HepG2 (cell line): Measurements from ENCODE around the gene GPR17. TPM values are rescaled to one million over a fixed set of nuclear protein-coding genes. Genes with fewer than 3 reads are reported as not detected.

Experiments
- CENPX ChIP-seq: sonication (generic); formaldehyde crosslinking; IDR thresholded peaks from 2 replicates; pipeline ENCODE4 v1.9.0; 2021; ENCODE audit warnings: mild to moderate bottlenecking, missing genetic modification reagents, moderate library complexity
- FOXM1 ChIP-seq: sonication (generic); formaldehyde crosslinking; IDR thresholded peaks from 2 replicates; pipeline ENCODE4 v1.5.0; 2020; ENCODE audit warnings: missing genetic modification reagents
- GATA4 ChIP-seq: sonication (generic); IDR thresholded peaks from 2 replicates; pipeline ENCODE4 v1.6.1; 2016; ENCODE audit warnings: antibody characterized with exemption, low read depth, borderline replicate concordance
- GZF1 ChIP-seq: sonication (generic); formaldehyde crosslinking; IDR thresholded peaks from 2 replicates; pipeline ENCODE4 v1.5.1; 2020; ENCODE audit warnings: mild to moderate bottlenecking, missing genetic modification reagents
- KDM5B ChIP-seq: sonication (generic); formaldehyde crosslinking; IDR thresholded peaks from 2 replicates; pipeline ENCODE4 v1.4.0; 2020; ENCODE audit warnings: missing genetic modification reagents, mild to moderate bottlenecking, borderline replicate concordance
- KLF13 ChIP-seq: sonication (generic); formaldehyde crosslinking; IDR thresholded peaks from 2 replicates; pipeline ENCODE4 v1.4.0; 2020; ENCODE audit warnings: mild to moderate bottlenecking, missing genetic modification reagents
- MIER3 ChIP-seq: IDR thresholded peaks from 2 replicates; pipeline ENCODE4 v1.6.1; 2016; ENCODE audit warnings: missing compliant biosample characterization, borderline replicate concordance
- NFIC ChIP-seq: IDR thresholded peaks from 2 replicates; pipeline ENCODE4 v1.6.1; 2012; ENCODE audit warnings: mild to moderate bottlenecking, low read length, inconsistent platforms
- SRF ChIP-seq: IDR thresholded peaks from 2 replicates; pipeline ENCODE4 v1.6.1; 2011; ENCODE audit warnings: mild to moderate bottlenecking, low read depth, low read length, moderate library complexity
- TBX2 ChIP-seq: sonication (generic); formaldehyde crosslinking; IDR thresholded peaks from 2 replicates; pipeline ENCODE4 v1.5.0; 2020; ENCODE audit warnings: missing genetic modification reagents, mild to moderate bottlenecking, borderline replicate concordance
- THAP11 ChIP-seq: IDR thresholded peaks from 2 replicates; pipeline ENCODE4 v1.6.1; 2016; ENCODE audit warnings: missing biosample characterization, missing genetic modification reagents
- ZMYM2 ChIP-seq: sonication (generic); formaldehyde crosslinking; IDR thresholded peaks from 2 replicates; pipeline ENCODE4 v1.8.0; 2022; ENCODE audit warnings: mild to moderate bottlenecking, missing genetic modification reagents
- ZNF253 ChIP-seq: sonication (generic); formaldehyde crosslinking; IDR thresholded peaks from 2 replicates; pipeline ENCODE4 v1.8.0; 2022; ENCODE audit warnings: mild to moderate bottlenecking, missing genetic modification reagents, borderline replicate concordance
- ZNF333 ChIP-seq: sonication (generic); formaldehyde crosslinking; IDR thresholded peaks from 2 replicates; pipeline ENCODE4 v1.4.0; 2020; ENCODE audit warnings: mild to moderate bottlenecking, missing genetic modification reagents, borderline replicate concordance
- ZNF546 ChIP-seq: sonication (generic); formaldehyde crosslinking; conservative IDR thresholded peaks from 2 replicates; pipeline ENCODE4 v1.8.1; 2023; ENCODE audit warnings: mild to moderate bottlenecking, missing genetic modification reagents
- ZNF567 ChIP-seq: sonication (generic); formaldehyde crosslinking; IDR thresholded peaks from 2 replicates; pipeline ENCODE4 v1.8.1; 2023; ENCODE audit warnings: mild to moderate bottlenecking, missing genetic modification reagents, borderline replicate concordance
- ZNF775 ChIP-seq: sonication (generic); formaldehyde crosslinking; IDR thresholded peaks from 2 replicates; pipeline ENCODE4 v1.4.0; 2020; ENCODE audit warnings: missing genetic modification reagents, mild to moderate bottlenecking, moderate library complexity, borderline replicate concordance
- ZSCAN29 ChIP-seq: sonication (generic); formaldehyde crosslinking; conservative IDR thresholded peaks from 2 replicates; pipeline ENCODE4 v1.4.0; 2020; ENCODE audit warnings: mild to moderate bottlenecking, missing genetic modification reagents
- polyA plus RNA-seq, 8 experiments: library from polyadenylated mRNA; depleted of rRNA in 3 of 8; stranded (reverse) in 7 of 8; unstranded in 1 of 8; fragments of >200 nt; fragmentation: Illumina TruSeq in 4 of 8; extraction: Trizol in 4 of 8; gene quantifications; 2 replicates each; pipeline versions ENCODE4 v1.2.1 to v1.2.3, GENCODE V29; 2011 to 2016; ENCODE audit warnings: low read depth in 4 of 8, missing spikeins in 1 of 8, mixed read lengths in 1 of 8; ENCODE audit not compliant: insufficient read depth in 1 of 8
- total RNA-seq, 5 experiments: library from RNA; depleted of rRNA; stranded (reverse); fragments of >200 nt; fragmentation: Illumina TruSeq; extraction: Trizol; gene quantifications; 2 replicates each; pipeline ENCODE4 v1.2.3, GENCODE V29; 2016; ENCODE audit warnings: low read depth in 1 of 5
- TF ChIP-seq, protein P1 (sequence below): sonication (generic); formaldehyde crosslinking; IDR thresholded peaks from 2 replicates; pipeline ENCODE4 v1.4.0; 2020; ENCODE audit warnings: missing genetic modification reagents, borderline replicate concordance
- TF ChIP-seq, protein P2 (sequence below): sonication (generic); formaldehyde crosslinking; IDR thresholded peaks from 2 replicates; pipeline ENCODE4 v1.4.0; 2020; ENCODE audit warnings: missing genetic modification reagents, mild to moderate bottlenecking, borderline replicate concordance
- TF ChIP-seq, protein P3 (sequence below): sonication (generic); formaldehyde crosslinking; IDR thresholded peaks from 2 replicates; pipeline ENCODE4 v1.4.0; 2020; ENCODE audit warnings: missing genetic modification reagents

The GPR17 gene
- total and polyA plus RNA-seq, 2 of the 13 experiments (the other 11 are each of a cell fraction or from before 2014, with no cell fraction given), result not detected

DNA sequence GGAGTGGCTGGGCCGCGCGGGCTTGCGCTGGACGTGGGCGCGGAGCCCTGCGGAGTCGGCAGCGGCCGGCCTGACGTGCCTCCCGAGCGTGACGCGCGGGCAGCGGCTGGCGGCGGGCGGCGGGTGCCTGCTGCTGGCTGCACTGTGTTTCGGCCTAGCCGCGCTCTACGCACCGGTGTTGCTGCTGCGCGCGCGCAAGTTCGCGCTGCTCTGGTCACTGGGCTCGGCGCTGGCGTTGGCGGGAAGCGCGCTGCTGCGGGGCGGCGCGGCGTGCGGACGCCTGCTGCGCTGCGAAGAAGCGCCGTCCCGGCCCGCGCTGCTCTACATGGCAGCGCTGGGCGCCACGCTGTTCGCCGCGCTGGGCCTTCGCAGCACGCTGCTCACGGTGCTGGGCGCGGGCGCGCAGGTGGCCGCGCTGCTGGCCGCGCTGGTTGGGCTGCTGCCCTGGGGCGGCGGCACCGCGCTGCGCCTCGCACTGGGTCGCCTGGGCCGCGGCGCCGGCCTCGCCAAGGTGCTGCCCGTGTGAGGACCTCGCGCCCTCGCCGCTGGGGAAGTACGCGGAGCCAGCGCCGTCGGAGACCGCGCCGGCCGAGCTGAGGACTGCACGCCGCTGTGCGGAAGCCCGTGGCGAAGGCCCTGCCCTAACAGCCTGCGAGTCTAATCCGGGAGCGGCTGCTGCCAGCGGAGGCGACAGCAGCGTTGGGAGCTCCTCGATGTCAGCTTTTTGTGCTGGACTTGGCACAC, 55.9 kb downstream of the GPR17 start (continued):
- TF ChIP-seq CENPX (CRISPR knock-in tag) (no peak), NFIC (no peak), TBX2 (CRISPR knock-in tag) (peak; percentile 86), GATA4 (no peak), GZF1 (CRISPR knock-in tag) (peak; percentile 91), ZSCAN29 (peak; percentile 86; the same call in 1 of the 2 replicates), KLF13 (CRISPR knock-in tag) (no peak), MIER3 (CRISPR knock-in tag) (0 out of 2 replicates have a peak, but pooled peaks have one; percentile 14), ZNF333 (no peak; the same call in 1 of the 2 replicates), THAP11 (CRISPR knock-in tag) (peak; percentile 72), ZMYM2 (no peak), FOXM1 (peak; percentile 67), ZNF567 (no peak), KDM5B (CRISPR knock-in tag) (peak; percentile 52; the same call in 1 of the 2 replicates), ZNF546 (CRISPR knock-in tag) (0 out of 2 replicates have a peak, but pooled peaks have one; percentile 66), ZNF253 (CRISPR knock-in tag) (no peak), SRF (no peak), ZNF775 (CRISPR knock-in tag) (no peak)
- TF ChIP-seq, protein P1, sequence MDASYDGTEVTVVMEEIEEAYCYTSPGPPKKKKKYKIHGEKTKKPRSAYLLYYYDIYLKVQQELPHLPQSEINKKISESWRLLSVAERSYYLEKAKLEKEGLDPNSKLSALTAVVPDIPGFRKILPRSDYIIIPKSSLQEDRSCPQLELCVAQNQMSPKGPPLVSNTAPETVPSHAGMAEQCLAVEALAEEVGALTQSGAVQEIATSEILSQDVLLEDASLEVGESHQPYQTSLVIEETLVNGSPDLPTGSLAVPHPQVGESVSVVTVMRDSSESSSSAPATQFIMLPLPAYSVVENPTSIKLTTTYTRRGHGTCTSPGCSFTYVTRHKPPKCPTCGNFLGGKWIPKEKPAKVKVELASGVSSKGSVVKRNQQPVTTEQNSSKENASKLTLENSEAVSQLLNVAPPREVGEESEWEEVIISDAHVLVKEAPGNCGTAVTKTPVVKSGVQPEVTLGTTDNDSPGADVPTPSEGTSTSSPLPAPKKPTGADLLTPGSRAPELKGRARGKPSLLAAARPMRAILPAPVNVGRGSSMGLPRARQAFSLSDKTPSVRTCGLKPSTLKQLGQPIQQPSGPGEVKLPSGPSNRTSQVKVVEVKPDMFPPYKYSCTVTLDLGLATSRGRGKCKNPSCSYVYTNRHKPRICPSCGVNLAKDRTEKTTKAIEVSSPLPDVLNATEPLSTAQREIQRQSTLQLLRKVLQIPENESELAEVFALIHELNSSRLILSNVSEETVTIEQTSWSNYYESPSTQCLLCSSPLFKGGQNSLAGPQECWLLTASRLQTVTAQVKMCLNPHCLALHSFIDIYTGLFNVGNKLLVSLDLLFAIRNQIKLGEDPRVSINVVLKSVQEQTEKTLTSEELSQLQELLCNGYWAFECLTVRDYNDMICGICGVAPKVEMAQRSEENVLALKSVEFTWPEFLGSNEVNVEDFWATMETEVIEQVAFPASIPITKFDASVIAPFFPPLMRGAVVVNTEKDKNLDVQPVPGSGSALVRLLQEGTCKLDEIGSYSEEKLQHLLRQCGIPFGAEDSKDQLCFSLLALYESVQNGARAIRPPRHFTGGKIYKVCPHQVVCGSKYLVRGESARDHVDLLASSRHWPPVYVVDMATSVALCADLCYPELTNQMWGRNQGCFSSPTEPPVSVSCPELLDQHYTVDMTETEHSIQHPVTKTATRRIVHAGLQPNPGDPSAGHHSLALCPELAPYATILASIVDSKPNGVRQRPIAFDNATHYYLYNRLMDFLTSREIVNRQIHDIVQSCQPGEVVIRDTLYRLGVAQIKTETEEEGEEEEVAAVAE (CRISPR knock-in tag), result no peak
- TF ChIP-seq, protein P2, sequence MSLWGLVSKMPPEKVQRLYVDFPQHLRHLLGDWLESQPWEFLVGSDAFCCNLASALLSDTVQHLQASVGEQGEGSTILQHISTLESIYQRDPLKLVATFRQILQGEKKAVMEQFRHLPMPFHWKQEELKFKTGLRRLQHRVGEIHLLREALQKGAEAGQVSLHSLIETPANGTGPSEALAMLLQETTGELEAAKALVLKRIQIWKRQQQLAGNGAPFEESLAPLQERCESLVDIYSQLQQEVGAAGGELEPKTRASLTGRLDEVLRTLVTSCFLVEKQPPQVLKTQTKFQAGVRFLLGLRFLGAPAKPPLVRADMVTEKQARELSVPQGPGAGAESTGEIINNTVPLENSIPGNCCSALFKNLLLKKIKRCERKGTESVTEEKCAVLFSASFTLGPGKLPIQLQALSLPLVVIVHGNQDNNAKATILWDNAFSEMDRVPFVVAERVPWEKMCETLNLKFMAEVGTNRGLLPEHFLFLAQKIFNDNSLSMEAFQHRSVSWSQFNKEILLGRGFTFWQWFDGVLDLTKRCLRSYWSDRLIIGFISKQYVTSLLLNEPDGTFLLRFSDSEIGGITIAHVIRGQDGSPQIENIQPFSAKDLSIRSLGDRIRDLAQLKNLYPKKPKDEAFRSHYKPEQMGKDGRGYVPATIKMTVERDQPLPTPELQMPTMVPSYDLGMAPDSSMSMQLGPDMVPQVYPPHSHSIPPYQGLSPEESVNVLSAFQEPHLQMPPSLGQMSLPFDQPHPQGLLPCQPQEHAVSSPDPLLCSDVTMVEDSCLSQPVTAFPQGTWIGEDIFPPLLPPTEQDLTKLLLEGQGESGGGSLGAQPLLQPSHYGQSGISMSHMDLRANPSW, result no peak
- TF ChIP-seq, protein P3, sequence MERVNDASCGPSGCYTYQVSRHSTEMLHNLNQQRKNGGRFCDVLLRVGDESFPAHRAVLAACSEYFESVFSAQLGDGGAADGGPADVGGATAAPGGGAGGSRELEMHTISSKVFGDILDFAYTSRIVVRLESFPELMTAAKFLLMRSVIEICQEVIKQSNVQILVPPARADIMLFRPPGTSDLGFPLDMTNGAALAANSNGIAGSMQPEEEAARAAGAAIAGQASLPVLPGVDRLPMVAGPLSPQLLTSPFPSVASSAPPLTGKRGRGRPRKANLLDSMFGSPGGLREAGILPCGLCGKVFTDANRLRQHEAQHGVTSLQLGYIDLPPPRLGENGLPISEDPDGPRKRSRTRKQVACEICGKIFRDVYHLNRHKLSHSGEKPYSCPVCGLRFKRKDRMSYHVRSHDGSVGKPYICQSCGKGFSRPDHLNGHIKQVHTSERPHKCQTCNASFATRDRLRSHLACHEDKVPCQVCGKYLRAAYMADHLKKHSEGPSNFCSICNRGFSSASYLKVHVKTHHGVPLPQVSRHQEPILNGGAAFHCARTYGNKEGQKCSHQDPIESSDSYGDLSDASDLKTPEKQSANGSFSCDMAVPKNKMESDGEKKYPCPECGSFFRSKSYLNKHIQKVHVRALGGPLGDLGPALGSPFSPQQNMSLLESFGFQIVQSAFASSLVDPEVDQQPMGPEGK (CRISPR knock-in tag), result 0 out of 2 replicates have a peak, but pooled peaks have one; percentile 15
